Embryonic facial prominence (tissue), 1 donor: ENCODE results near the gene TMEM266.

Source experiments
- DNase-seq: peaks from one replicate; pipeline ENCODE4 v3.0.0-alpha.2; 2016; ENCODE audit errors: extremely low spot score

Gene TMEM266

GRCh38 chr15:76201536-76202255, 141.9 kb downstream of the TMEM266 start:
- DNase-seq: no peak

GRCh38 chr15:76203346-76204108, 143.7 kb downstream of the TMEM266 start:
- no peak for DNase-seq

- DNase-seq: no peak
Observed at GRCh38 chr15:76204109-76204845, 144.5 kb downstream of the TMEM266 start.

- no peak for DNase-seq
Observed at GRCh38 chr15:76204916-76205460, 145.2 kb downstream of the TMEM266 start.

GRCh38 chr15:76206325-76206976, 146.7 kb downstream of the TMEM266 start:
- DNase-seq: no peak

GRCh38 chr15:76208084-76208785, 148.4 kb downstream of the TMEM266 start:
- DNase-seq: no peak

- no peak for DNase-seq
Observed at GRCh38 chr15:76208786-76209424, 149.1 kb downstream of the TMEM266 start.

- no peak for DNase-seq
Observed at GRCh38 chr15:76209523-76209922, 149.7 kb downstream of the TMEM266 start.

- DNase-seq: no peak
Observed at GRCh38 chr15:76209942-76210341, 150.2 kb downstream of the TMEM266 start.

GRCh38 chr15:76215634-76216033, 155.8 kb downstream of the TMEM266 start:
- DNase-seq: no peak

GRCh38 chr15:76217029-76217881, 157.5 kb downstream of the TMEM266 start:
- DNase-seq: no peak

GRCh38 chr15:76217882-76218217, 158.1 kb downstream of the TMEM266 start:
- no peak for DNase-seq

- no peak for DNase-seq
Observed at GRCh38 chr15:76221085-76221767, 161.4 kb downstream of the TMEM266 start.

- no peak for DNase-seq
Observed at GRCh38 chr15:76222159-76222558, 162.4 kb downstream of the TMEM266 start.

GRCh38 chr15:76223521-76223920, 163.7 kb downstream of the TMEM266 start:
- DNase-seq: no peak

- no peak for DNase-seq
Observed at GRCh38 chr15:76229266-76229665, 169.5 kb downstream of the TMEM266 start.

- DNase-seq: no peak
Observed at GRCh38 chr15:76233921-76234320, 174.1 kb downstream of the TMEM266 start.

- no peak for DNase-seq
Observed at GRCh38 chr15:76234337-76234889, 174.6 kb downstream of the TMEM266 start.
